Activated CD8-positive, alpha-beta memory T cell treated with anti-CD3 and anti-CD28 coated beads, Interleukin-2, amount 50 U/mL, for 1 hour (primary cell): Measurements from ENCODE around the gene SPINK2.

Source experiments
- DNase-seq: peaks from one replicate; pipeline ENCODE4 v3.0.0-alpha.2; 2020; ENCODE audit errors: extremely low read depth

The SPINK2 gene

DNA sequence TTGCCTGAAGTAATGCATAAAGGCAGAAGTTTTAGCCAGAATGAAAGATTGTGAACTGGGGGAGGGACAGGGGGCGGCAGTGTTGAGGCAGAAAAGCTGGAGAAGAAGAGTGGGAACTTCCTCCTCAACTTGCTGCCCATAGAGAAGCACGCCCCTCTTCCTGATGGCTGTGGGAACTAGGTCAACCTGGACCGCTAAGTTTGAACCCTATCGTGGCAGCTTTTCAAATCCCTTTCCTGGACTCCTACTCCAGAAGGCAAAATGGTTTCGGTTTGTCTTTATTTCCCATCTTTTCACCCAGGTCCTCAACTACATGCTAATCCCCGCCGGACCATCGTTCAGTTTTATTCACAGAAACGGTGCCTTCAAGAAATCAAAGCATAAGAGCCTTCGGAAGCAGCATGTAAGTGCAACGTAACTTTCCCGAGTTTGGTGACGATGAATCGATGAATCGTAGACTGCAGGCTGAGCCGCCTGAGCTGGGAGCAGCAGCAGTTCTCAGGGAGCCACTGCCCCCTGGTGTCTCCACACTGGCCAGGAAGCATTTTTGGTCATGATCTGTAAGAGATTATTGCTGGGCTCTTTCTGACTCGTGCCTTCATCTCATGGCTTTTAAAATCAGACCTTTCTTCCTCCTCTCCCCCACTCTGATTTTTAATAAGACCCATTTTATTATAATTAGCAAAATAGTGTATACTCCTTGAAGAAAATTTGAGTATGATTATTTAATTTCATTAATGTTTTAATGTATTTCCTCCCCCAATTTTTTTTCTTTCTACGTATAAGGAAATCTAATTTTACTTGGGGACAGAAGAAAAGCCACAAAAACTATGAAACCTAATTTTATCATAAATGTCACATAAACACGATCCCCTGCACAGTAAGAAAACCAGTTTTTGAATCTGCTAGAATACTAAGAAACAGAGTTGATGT, 21.4 kb downstream of the SPINK2 start:
- peak; percentile 60 for DNase-seq

- DNase-seq: no peak
These were observed 22.2 kb downstream of the SPINK2 start for GRCh38 chr4:56799161-56799759.

DNA sequence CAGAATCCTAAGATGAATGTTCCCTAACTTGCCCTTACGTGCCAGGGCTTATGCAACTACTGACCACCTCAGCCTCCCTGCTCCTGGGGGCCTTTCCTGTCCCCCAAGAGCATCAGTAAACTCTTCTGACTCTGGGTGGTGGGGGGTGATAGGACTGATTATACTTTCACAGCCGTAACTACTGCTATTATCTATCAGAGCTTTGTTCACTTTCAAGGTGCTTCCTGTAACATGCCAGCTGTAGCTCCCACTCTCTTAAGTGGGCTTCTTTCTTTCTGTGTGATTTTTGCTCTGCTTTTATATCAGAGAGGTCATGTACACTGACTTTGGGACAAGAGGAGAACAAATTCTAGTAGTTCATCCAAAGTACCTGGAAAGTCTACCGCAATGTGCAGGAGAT, 25.3 kb downstream of the SPINK2 start:
- no peak for DNase-seq

DNA sequence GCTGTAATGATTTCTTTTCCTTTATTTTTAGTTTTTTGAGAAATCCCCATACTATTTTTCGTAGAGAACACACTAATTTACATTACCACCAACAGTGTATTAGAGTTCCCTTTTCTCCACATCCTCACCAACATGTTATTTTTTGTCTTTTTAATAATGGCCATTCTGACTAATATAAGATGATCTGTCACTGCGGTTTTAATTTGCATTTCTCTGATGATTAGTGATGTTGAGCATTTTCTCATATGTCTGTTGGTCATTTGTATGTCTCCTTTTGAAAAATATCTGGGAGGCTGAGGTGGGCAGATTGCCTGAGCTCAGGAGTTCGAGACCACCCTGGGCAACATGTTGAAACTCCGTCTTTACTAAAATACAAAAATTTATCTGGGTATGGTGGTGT, 30.2 kb downstream of the SPINK2 start:
- no peak for DNase-seq

DNA sequence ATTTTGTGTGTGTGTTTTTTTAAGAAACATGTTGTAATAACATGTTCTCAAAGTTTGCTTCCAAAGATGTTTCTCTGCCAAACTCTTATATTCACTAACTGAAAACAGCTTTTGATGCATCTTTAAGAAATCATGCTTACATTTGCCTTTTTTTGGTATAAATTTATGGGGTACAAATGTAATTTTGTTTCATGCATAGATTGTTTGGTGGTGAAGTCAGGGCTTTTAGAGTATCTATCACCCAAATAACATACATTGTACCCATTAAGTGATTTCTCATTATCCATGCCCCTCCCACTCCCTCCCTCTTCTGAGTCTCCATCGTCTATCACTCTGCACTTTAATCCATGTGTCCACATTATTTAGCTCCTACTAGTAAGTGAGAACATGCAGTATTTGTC, 30.8 kb downstream of the SPINK2 start:
- DNase-seq: no peak

DNA sequence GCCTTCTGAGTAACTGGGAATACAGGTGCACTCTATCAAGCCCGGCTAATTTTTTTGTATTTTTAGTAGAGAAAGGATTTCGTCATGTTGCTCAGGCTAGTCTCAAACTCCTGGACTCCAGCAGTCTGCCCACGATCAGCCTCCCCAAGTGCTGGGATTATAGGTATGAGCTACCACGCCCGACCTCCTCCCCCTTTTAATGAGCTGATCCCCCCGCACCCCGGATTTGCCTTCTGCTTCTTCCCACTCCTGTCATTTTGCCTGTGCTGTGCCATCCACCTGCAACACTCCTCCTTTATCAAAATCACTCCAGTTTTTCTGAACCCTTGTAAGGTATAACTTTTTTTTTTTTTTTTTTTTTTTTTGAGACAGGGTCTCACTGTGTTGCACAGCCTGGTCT, 33.4 kb downstream of the SPINK2 start:
- no peak for DNase-seq

GRCh38 chr4:56787380-56787779, 34.1 kb downstream of the SPINK2 start:
- DNase-seq: no peak

- no peak for DNase-seq
These were observed 34.5 kb downstream of the SPINK2 start for GRCh38 chr4:56786955-56787354.

DNA sequence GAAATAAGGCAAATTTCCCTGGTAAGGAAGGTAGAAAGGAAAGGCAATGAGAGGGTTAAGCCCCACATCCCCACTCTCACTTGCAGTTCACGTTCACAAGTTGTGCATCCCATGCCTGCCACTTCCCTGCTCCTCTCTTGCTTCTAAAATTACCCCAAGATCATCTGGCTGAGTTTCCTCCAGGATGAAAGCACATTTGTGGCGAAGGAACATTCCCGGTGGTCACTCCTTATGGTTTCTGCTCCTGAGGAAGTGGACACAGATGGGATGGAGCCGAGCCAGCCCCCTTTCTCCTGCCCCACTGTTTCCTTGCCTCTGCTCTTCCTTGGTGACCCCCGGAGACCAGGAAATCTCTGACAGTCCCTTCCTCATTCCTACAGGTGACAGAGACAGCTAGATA, 37.5 kb downstream of the SPINK2 start:
- DNase-seq: no peak

GRCh38 chr4:56782019-56782418, 39.5 kb downstream of the SPINK2 start:
- no peak for DNase-seq

GRCh38 chr4:56773346-56773745, 48.2 kb downstream of the SPINK2 start:
- DNase-seq: no peak

- no peak for DNase-seq
These were observed 49.4 kb downstream of the SPINK2 start for GRCh38 chr4:56772134-56772533.

GRCh38 chr4:56768763-56769162, 52.7 kb downstream of the SPINK2 start:
- DNase-seq: no peak

GRCh38 chr4:56768316-56768715, 53.2 kb downstream of the SPINK2 start:
- DNase-seq: no peak

GRCh38 chr4:56767567-56767966, 53.9 kb downstream of the SPINK2 start:
- DNase-seq: no peak

DNA sequence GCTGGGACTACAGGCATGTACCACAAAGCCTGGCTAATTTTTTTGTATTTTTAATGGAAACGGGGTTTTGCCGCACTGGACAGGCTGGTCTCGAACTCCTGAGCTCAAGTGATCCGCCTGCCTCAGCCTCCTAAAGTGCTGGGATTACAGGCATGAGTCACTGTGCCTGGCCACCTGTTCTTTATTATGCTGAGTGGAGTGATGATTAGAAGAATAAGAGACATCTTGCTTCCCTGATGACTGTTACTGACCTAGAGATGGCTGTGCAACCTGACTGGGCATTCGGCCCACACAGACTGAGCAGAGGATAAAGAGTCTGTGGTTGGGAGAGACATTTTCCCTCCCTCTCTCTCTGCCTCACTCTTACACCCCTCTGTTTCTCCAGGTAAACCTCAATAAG, 56.7 kb downstream of the SPINK2 start:
- DNase-seq: no peak

GRCh38 chr4:56764223-56764622, 57.3 kb downstream of the SPINK2 start:
- no peak for DNase-seq

- DNase-seq: no peak
These were observed 58.8 kb downstream of the SPINK2 start for GRCh38 chr4:56762484-56763250.

DNA sequence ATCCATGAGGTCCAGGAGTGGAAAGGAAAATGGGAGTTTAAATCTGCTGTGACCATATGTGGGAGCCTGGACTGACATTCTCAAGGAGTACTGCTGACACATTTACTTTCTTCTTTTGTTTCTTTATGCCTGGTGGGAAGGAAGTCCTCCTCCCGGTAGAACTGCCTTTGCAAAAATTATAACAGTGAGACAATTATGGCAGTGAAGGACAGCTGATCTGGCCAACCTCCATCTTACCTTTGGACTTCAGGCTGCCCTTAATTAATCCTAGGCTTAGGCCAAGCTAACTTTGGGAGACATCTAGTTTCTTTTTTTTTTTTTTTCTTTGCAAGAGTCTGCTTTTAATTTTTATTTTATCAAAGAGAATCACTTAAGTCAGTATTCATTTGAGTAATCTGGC, 61.3 kb downstream of the SPINK2 start:
- DNase-seq: no peak
